NB4 (cell line): ENCODE data around the gene TMEM38B.

Source experiments
- POLR2A ChIP-seq: IDR thresholded peaks from 2 replicates; pipeline ENCODE4 v1.6.1; 2011; ENCODE audit warnings: mild to moderate bottlenecking; ENCODE audit not compliant: insufficient read length; ENCODE audit errors: extremely low read depth
- TF ChIP-seq, protein P1 (sequence below): IDR thresholded peaks from one replicate; pipeline ENCODE4 v1.5.1; 2012; ENCODE audit warnings: low read depth, low read length

DNA sequence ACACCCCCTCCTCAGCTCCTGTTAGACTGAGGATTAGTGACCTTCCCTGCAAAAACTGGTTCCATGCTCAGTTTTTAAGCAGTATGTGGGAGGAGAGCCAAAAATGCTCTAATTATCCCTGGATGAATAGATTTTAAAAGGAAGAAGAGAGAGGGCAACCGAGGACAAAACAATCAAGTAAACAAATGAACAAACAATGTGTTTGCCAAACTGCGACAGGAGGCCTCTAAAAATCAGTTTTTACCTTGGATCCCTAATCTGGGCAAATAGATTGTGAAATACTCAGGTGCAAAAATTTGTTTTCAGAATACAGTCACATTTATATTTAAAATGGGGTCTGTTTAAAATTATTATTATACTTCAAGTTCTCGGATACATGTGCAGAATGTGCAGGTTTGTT is 23.6 kb upstream of the TMEM38B start:
- TF ChIP-seq POLR2A = no peak
- TF ChIP-seq, protein P1, sequence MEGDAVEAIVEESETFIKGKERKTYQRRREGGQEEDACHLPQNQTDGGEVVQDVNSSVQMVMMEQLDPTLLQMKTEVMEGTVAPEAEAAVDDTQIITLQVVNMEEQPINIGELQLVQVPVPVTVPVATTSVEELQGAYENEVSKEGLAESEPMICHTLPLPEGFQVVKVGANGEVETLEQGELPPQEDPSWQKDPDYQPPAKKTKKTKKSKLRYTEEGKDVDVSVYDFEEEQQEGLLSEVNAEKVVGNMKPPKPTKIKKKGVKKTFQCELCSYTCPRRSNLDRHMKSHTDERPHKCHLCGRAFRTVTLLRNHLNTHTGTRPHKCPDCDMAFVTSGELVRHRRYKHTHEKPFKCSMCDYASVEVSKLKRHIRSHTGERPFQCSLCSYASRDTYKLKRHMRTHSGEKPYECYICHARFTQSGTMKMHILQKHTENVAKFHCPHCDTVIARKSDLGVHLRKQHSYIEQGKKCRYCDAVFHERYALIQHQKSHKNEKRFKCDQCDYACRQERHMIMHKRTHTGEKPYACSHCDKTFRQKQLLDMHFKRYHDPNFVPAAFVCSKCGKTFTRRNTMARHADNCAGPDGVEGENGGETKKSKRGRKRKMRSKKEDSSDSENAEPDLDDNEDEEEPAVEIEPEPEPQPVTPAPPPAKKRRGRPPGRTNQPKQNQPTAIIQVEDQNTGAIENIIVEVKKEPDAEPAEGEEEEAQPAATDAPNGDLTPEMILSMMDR = no peak
